ENCODE data around the gene SEC14L5.
"Not testable (repeated sequence)": the region's sequence is repeated elsewhere in the genome, so short reads cannot be mapped to it uniquely, and the experiment has no call there.

Gene SEC14L5

DNA sequence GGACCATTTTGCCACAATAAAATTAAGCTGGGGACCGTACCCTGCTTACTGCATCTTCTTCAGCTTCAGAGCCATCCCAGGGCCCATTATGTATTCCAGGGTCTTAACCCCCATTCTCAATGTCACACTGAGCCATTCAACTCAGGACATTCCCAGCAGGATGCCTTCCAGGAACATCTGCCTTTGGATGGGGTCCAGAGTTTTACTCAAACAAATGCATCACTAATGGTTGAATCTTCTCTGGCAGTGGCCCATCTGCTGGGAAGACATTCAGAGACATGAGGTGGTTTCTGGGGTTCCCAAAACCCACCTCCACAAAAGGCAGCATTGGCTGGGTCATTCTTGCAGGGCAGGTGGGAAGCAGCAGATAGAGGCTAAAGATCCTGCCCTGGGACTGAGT lies 3.4 kb upstream of the SEC14L5 start:
- DNase-seq (ENCODE audit: low spot score): no peak

DNA sequence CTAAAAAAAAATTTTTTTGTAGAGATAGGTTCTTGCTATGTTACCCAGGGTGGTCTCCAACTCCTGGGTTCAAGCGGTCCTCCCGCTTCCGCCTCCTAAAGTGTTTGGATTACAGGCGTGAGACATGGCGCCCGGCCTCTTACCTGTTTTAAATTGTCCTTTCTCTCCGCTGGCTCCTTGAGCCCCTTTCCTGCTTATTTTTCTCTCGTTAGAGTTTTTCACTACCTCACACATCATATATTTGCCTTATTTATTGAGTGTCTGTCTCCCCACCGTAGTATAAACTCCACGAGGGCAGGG lies 760 bp upstream of the SEC14L5 start:
- no peak for DNase-seq (ENCODE audit: low spot score)

DNA sequence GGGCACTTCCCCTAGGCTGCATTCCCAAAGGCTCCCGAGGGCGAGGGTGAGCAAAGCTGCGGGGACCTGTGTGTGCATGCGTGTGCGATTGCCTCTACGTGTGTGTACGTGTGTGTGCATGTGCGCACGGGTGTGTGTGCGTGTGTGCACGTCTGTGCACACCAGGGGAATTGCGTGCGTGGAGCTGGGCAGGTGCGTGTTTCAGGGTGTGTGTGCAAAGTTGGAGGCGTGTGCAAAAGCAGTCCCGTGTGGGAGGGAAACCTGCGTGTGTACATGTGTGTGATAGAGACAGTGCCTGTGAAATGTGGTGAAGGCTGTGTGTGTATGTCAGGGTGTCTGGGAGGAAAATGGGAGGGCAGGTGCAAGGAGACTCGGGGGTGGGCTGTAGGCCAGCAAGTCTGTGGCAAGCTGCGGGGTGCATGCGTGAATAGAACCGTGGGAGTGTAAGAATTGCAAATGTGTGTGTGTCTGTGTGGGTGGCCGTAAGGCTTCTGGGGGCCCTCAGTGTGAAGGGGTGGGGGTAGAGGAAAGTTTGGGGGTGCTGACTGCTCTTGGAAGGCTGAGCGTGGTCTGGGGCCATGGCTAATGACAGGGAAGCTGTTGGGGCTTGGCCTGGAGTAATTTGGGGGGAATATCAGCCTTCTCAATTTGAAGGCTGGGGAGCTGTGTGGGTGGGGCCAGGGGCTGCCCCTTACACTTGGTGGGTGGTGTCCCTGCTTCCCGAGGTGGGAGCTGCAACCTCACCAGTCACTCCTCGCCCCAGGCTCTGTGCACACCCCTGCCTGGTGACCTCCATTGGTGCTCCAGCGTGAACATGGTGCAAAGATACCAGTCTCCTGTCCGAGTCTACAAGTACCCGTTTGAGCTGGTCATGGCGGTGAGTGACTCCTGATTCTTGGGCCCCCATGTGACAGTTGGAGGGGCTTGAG lies 644 bp downstream of the SEC14L5 start:
- DNase-seq (ENCODE audit: low spot score): no peak

DNA sequence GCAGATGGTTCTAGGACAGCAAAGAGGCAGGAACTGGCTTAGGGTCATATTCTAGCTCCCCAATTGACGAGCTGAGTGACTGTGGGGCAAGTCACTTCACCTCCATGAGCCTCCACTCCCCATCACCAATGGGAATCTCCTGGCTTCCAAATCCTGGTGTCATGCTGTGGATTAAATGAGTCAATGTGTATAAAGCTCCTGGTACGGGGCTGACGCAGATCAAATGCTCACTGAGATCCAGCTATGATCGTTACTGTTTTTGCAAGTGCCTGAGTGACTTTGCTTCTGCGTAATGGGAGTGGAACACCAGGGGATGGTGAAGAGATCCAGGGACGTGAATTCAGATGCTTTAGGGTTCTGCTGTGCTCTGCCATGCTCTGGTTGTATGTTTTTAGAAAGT lies 2.4 kb downstream of the SEC14L5 start:
- DNase-seq (ENCODE audit: low spot score): no peak

DNA sequence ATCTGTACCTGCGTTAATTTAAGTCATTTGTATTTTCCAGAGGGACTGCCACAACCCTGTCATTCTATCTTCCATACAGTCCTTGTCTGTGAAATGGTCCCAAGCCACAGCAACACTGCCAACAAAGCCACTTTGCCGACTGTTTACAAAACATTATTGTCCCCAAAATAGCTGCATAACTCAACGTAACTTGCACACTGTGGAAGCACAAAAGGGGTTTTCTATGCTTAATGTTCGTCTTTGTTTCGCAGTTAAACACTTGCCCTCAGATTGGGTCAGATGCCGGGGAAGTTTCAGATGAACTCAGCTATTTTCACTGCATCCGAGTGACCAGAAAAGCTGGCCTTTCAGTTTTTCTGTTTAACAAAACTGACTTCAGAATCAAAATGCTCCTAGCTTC lies 4.6 kb downstream of the SEC14L5 start:
- no peak for DNase-seq (ENCODE audit: low spot score)

DNA sequence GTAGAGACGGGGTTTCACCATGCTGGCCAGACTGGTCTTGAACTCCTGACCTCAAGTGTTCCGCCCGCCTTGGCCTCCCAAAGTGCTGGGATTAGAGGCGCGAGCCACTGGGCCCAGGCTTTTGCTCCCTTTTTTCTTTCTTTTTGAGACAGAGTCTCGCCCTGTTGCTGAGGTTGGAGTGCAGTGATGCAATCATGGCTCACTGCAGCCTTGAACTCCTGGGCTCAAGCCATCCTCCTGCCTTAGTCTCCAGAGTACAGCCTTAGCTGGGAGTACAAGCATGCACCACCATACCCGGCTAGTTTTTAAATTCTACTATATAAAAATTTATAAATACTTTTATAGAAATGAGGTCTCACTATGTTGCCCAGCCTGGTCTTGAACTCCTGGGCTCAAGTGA lies 5.4 kb downstream of the SEC14L5 start:
- DNase-seq (ENCODE audit: low spot score): not testable (repeated sequence)

DNA sequence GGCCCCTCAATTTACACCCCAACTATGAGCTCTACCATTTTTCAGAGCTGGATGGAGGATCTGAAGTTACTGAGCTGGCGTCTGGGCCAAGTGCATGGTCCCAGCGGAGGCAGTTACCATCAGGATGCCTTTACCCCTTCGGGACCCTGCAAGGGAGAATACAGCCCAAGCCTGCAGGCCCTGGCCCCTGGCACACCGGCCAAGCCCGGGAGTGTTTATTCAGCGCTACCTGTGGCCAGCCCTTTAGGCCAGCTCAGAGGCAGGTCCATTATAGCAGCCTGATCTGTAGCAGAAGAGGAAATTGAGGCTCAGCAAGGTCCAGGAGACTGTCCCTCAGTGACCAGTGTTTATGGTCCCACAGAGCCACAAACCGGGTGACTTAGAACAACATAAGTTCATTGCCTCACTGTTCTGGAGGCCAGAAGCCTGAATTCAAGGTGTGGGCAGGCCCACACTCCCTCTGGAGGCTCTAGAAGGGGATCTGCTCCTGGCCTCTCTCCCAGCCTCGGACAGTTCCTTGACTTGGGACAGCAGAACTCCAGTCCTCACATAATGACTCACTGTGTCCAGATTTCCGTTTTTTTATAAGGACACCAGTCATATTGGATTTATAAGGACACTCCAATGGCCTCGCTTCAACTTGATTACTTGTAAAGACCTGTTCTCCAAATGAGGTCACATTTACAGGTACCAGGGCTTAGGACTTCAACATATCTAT lies 8.8 kb downstream of the SEC14L5 start:
- DNase-seq (ENCODE audit: low spot score): no peak

DNA sequence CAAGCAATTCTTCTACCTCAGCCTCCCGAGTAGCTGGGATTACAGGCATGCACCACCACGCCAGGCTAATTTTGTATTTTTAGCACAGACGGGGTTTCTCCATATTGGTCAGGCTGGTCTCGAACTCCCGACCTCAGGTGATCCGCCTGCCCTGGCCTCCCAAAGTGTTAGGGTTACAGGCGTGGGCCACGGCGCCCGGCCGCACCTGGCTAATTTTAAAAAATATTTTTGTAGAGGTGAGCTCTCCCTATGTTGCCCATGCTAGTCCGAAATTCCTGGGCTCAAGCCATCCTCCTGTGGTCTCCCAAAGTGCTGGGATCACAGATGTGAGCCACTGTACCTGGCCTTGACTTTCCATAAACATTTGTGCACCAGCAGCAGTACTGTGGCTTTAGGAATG lies 10.1 kb downstream of the SEC14L5 start:
- not testable (repeated sequence) for DNase-seq (ENCODE audit: low spot score)

DNA sequence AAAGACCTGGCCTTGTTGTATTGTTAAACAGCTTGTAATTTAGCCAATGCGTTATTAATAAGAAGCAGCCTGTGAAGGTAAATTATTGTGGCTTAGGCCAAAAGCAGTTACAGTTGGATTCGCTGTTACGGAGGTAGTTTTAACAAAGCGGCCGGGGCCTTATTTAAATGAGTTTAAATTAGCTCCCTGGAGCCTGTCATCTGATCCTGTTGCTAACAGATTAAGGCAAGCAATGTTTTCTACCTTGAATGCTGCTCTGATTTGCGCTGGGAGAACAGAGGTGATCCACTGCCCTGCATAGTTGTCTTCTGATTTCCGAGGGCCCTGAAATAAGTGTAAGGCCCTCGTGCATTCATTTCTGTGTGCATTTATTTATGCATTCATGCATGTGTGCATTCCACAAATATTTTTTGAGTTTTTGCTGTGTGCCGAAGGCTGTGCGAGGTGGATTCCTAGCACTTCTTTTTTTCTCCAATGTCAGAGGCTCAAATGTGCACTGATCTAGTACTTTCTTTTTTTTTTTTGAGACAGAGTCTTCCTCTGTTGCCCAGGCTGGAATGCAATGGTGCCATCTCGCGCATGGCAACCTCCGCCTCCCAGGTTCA lies 10.9 kb downstream of the SEC14L5 start:
- DNase-seq (ENCODE audit: low spot score): no peak

DNA sequence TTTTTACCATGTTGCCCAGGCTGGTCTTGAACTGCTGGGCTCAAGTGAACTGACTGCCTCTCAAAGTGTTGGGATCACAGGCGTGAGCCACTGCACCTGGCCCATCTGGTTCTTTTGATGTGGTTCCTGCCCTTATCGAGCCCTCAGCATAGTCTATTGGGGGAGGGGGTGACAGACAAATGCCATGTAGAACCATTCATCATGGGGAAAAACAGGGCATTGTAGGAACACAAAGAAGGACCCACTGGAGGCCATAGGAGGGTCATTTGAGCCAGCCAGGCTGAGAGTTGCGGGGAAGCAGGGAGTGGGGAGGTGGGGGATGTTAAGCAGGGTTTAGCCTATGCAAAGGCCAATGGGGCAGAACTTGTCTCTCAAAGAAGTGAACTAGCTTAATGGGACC lies 11.9 kb downstream of the SEC14L5 start:
- DNase-seq (ENCODE audit: low spot score): no peak

DNA sequence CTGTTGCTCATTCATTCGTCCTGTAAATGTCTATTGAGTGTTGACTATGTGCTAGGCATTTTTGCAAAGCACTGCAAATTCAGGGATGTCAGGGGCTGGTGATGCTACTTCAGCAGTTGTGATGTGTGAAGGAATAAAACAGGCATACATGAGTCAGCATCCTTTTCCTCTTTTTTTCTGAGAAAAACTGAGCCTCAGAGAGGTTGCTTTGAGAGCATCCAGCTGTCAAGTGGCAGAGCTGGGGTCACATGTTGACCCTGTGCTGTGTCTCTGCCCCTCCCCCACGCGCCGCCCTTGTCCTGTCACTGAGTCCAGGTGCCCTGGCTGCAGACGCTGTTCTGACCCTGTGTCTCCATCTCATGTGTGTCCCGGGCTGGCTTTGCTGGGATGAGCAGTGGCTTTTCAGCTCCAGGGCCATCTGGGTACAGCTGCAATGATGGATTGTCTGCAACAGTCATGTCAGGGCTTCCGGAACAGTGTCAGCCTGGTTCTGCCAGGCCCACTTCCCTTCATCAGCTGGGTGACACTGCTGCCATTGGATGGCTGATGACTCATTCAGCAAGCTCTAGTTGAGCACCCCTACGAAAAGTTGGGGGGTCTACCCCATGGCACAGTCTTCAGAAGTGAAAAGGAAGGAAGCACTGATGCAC lies 14.9 kb downstream of the SEC14L5 start:
- no peak for DNase-seq (ENCODE audit: low spot score)

DNA sequence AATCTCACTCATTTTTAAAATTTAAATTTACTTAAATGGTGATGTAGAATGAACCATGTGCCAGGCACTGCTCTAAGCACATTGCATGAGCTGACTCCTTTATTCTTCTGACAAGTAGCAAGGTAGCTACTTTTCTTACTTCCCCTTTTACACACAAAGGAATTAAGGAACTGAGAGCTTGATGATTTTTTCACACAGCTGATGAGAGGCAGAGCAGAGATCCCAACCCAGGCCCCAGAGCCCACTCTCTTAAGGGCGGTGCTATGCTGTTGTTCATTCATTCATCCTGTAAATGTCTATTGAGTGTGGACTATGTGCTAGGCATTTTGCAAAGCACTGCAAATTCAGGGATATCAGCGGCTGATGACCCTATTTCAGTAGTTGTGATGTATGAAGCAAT lies 17.9 kb downstream of the SEC14L5 start:
- no peak for DNase-seq (ENCODE audit: low spot score)

DNA sequence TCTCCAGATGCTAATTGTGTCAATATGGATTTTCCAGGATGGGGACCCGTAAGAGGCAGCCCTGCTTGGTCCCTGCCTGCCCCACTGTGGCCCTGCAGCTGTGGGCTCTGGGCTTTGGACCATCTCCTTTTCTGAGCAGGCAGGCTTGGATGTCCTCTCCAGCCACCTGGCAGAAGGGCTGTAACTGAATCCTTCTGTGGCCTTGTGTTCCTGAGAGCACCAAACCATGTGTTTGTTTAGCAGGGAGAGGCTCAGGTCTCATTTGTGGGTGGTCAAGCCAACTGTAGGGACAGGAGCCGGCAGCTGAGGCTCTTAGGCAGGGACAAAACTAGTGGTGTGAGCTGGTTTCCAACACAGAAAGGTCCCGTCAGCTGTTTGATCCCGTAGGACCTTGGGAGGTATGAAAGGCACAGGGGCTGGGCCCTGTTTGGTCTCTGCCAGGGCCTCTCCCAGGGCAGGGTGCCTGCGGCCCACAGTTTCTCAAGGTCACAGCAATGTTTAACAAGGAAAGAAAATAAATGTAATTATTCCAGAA lies 18.5 kb downstream of the SEC14L5 start:
- DNase-seq (ENCODE audit: low spot score): no peak

DNA sequence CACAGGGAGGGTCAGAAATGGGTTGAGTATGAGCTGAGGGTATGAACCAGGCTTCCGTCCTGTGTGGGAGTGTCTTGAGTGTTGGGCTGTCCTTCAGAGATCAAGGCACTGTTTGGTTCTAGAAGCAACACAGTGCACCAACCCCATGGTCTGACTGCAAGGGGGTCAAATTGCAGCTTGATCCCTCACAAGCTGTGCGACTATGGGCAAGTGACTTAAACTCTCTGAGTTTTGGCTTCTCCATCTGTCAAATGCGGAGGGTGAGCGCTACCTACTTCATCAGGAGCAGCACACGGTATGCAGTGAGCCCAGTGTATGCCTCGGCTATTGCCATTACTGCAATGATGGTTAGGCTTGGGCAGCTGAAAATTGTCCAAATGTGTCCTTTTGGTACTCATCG lies 21.0 kb downstream of the SEC14L5 start:
- DNase-seq (ENCODE audit: low spot score): no peak

DNA sequence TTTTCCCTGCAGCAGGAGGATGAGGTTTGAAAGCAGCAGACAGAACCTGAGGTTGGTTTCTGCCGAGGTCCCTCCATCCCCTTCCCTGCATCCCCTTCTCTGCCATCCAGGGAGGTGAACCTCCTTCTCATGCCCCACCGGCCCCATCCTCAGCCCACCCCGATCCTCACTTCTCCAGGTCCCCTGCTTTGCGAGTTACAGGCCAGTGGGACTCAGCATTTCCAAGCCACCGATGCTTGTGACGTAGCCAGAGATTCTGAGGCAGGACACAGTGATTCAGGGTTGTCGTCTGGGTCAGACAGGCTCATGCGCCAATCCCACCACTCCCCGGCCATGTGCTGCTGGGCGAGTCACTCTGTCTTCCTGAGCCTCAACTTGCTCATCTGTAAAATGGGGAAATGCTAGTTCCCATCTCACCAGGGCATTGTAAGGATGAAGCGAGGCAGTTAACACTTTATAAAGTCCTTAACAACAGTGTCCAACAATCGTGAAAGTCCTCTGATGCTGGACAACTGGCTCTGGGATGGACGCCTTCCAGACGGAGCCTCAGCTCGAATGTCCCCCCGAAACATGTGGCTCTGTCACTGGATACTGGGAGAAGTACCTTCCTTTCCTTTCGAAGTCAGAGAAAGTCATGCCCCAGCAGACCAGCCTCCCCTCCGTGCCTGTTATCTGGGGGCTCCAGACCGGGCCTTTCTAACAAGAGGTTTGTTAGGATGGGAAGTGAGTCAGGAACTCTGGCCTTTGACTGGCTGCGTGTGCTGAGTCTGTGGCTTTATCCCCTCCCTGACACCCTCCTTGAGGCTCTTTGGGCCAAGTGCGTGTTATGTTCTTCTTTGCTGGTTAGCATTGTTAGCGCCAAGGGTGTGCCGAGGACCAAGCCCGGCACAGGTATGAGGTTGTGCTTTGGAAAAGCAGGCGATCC lies 21.9 kb downstream of the SEC14L5 start:
- no peak for DNase-seq (ENCODE audit: low spot score)

DNA sequence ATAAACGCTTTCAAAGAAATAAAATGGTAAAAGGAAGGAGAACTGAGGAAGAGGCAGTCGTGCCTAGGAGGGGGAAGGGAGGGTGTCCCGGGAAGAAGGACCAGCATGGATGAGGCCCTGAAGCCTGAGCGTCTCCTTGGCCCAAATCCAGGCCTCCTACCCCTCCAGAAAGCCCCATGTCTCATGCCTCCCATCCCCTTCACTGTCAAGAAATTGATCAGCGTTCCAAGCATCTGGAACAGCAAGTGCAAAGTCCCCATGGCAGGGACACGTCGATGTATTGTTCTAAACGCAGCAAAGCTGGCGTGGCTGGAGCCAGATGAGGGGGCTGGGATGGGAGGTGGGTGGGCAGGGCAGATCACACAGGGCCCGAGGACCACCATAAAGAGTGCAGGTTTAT lies 22.6 kb downstream of the SEC14L5 start:
- no peak for DNase-seq (ENCODE audit: low spot score)

DNA sequence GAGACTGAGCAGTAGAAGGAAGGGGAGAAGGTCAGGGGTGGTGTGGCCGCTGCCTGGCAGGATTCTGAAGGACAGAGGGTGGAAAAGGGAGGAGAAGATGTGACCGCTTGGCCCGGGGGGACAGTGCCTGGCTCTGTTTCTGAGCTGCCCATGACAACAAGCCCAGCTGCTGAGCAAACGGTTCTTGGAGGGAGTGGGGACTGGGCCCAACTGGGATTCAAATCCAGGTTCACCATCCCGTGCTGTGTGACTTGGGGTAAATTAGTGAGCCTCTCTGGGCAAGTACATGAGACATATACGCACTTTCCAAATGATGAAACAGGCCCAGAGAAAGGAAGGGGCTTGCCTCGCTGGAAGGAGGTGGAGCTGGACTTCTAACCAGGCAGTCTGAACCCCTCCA lies 23.3 kb downstream of the SEC14L5 start:
- DNase-seq (ENCODE audit: low spot score): no peak

DNA sequence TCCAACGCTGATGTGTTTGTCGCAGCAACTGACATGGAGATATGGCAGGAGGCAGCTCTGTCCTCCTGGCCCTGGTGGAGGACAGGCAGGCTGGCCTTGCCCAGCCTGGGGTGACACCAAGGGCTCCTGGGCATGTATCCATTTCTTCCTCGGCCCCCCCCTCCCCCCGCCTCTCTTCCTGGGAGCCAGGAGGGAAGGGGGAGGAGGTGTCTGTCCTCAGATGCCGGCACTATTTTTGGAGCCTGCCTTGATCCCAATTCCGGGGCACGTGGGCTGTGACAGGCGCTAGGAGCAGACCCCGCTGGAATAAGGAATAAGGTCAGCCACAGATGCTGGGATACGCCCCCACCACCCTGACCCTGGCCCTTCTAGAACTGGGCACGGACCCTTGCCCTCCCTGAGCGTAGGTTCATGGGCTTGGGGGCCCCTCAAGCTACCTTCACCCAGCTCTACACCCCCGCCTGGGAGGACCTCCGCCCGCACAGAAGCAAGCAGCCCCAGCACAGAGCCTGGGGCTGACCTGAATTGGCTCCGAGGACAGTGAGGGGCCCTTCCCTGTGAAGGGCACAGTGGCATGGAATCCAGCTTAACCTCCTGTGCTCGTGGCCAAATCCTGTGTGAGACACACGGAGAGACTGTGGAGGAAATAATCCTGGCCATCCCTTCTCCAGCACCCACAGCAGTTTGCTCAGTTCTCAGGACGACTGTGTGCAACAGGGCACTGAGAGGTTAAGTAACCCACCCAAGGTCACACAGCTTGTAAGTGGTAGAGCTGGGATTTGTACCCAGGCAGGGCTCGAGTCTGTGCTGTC lies 24.1 kb downstream of the SEC14L5 start:
- DNase-seq (ENCODE audit: low spot score): no peak

DNA sequence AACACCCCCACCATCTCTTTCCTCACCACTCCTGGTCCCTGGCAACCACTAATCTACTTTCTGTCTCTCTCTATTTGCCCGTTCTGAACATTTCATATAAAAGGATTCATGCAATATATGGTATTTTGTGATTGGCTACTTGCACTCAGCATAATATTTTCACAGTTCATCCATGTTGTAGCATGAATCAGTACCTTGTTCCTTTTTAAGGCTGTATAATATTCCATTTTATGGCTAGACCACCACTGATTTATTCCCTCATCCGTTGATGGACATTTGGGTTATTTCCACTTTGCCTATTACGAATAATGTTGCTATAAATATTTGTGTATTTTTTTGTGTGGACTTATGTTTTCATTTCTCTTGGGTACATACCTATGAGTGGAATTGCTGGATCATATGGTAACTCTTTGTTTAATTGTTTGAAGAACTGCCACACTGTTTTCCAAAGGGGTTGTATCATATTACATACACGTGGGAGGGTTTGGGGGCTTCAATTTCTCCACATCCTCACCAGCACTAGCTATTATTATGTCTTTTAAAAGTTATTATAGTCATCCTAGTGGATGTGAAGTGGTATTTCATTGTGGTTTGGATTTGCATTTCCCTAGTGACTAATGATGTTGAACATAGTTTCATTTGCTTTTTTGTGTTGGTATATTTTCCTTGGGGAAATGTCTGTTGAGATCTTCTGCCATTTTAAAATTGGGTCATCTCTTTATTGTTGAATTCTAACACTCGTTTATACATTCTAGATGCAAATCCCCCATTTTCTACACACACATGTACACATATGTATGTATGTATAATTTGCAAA lies 26.3 kb downstream of the SEC14L5 start:
- DNase-seq (ENCODE audit: low spot score): no peak

DNA sequence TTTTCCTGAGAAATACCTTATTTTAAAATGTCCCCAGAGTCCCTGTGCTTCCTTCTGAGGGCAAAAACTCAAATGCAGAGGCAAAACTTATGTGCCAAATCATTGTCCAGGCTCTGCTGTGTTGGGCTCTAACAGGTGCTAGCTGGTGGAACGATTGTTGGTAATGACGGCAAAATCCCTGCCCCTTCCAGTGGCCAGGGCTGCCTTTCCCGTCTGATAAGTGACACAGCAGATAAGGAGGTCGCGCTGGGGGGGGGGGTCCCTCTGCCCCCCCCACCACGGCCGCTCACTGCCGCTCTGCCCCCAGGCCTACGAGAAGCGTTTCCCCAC lies 29.1 kb downstream of the SEC14L5 start:
- no peak for DNase-seq (ENCODE audit: low spot score)
